ENCODE results near the gene LVRN.
"Not testable (repeated sequence)": the region's sequence is repeated elsewhere in the genome, so short reads cannot be mapped to it uniquely, and the experiment has no call there.

LVRN gene, protein sequence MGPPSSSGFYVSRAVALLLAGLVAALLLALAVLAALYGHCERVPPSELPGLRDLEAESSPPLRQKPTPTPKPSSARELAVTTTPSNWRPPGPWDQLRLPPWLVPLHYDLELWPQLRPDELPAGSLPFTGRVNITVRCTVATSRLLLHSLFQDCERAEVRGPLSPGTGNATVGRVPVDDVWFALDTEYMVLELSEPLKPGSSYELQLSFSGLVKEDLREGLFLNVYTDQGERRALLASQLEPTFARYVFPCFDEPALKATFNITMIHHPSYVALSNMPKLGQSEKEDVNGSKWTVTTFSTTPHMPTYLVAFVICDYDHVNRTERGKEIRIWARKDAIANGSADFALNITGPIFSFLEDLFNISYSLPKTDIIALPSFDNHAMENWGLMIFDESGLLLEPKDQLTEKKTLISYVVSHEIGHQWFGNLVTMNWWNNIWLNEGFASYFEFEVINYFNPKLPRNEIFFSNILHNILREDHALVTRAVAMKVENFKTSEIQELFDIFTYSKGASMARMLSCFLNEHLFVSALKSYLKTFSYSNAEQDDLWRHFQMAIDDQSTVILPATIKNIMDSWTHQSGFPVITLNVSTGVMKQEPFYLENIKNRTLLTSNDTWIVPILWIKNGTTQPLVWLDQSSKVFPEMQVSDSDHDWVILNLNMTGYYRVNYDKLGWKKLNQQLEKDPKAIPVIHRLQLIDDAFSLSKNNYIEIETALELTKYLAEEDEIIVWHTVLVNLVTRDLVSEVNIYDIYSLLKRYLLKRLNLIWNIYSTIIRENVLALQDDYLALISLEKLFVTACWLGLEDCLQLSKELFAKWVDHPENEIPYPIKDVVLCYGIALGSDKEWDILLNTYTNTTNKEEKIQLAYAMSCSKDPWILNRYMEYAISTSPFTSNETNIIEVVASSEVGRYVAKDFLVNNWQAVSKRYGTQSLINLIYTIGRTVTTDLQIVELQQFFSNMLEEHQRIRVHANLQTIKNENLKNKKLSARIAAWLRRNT

DNA sequence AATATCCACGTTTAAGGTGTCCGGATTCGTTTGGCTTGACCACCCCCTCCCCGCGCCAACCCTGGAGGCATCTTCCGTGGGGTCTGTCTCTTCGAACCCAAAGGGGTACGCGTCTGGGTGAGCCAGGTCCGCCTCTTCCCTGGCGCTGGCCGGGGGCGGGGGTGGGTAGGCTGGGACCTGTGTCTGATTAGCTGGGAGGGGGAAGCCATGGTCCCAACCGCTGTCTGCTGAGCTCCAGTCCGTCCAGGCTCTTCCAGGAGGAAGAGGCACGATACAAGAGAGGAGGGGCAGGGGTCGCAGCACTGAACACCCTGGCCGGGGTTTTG is at the start of gene LVRN:
Gene LVRN (plus strand): TSS at position 237 of the 326 bp plus-strand sequence. CDS start 143 bp downstream, outside the sequence.
- DNase-seq (ENCODE audit: low read depth), result no peak

DNA sequence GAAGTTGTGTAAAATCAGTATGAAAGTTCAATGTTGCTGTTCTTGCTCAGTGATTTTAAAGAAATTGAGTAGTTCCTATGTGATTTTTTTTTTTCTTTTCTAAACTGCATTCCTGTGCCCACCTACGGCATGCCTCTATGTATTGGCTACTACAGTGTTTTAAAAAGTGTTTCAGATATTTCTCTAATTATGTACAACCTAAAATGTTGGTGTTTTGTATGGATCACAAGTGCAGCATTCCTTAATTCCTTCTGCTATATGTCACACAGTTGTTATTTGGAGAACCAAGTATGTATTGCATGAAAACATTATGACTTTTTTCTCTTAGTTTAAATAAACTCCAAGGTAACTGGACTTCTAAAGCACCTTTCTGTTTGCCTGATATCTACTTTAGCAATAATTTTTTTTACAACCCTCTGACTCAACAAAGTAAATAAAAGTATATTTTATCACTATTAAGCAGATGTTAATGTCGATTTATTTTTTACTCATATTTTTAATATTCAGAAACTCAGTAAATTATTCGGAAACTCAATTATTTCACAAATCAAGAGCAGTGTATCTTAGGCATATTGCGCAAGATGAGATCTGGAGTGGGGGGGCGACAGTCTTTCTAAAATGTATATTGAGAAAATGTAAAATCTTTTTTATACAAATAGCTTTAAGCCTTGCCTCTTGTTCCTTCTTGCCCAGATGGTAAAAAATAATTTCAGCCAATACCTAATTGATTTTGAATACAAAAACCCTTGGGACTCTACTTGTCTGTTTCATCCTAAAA is 48.5 kb upstream of the LVRN start:
- not testable (repeated sequence) for DNase-seq (ENCODE audit: low read depth)

DNA sequence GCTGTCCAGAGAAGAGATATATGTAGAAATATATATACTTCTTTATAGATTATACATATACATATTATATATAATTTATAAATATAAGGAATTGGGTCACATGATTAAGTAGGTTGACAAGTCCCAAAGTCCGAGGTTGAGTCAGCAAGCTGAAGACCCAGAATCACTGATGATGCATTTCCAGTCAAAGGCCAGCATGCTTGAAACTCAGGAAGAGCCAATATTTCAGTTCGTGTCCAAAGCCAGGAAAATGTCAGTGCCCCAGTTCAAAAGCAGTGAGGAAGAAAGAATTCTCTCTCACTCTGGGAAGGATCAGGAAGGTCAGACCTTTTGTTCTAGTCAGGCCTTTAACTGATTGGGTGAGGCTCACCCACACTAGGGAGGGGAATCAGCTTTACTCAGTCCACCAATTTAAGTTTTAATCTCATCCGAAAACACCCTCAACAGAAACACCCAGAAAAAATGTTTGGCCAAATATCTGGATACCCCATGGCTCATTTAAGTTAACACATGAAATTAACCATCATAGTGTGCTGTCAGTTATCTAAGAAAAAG is 42.0 kb upstream of the LVRN start:
- no peak for DNase-seq (ENCODE audit: low read depth)

DNA sequence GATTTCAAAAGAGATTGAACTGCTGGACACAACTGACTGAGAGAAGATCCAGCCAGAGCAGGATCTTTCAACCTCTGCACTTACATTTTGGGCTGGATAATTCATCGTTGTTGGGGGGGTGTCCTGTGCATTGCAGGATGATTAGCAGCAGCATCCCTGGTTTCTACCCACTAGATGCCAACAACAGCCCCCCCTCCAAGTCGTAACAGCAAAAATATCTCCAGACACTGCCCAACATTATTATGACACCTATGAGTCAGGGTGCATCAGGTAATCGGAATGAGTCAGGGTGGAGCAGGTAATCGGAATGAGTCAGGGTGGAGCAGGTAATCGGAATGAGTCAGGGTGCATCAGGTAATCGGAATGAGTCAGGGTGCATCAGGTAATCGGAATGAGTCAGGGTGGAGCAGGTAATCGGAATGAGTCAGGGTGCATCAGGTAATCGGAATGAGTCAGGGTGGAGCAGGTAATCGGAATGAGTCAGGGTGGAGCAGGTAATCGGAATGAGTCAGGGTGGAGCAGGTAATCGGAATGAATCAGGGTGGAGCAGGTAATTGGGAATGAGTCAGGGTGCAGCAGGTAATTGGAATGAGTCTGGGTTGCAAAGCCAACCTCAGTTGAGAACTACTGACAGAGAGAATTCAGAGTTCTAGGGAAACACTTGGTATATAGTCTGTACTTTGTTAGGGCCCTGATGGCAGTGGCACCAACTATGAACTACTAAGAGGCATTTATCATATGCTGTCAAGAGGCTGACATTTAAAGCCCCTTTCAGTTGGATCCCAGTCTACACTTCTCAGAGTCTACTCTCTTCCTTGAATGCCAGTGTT is 33.5 kb upstream of the LVRN start:
- DNase-seq (ENCODE audit: low read depth), result not testable (repeated sequence)

DNA sequence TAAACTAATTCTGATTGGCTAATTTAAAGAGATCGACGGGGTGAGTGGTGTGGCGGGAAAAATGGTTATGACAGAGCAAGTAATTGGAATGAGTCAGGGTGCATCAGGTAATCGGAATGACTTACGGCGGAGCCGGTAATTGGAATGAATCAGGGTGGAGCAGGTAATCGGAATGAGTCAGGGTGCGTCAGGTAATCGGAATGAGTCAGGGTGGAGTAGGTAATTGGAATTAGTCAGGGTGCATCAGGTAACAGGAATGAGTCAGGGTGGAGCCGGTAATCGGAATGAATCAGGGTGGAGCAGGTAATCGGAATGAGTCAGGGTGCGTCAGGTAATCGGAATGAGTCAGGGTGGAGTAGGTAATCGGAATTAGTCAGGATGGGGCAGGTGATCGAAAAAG is 32.1 kb upstream of the LVRN start:
- DNase-seq (ENCODE audit: low read depth), result not testable (repeated sequence)

DNA sequence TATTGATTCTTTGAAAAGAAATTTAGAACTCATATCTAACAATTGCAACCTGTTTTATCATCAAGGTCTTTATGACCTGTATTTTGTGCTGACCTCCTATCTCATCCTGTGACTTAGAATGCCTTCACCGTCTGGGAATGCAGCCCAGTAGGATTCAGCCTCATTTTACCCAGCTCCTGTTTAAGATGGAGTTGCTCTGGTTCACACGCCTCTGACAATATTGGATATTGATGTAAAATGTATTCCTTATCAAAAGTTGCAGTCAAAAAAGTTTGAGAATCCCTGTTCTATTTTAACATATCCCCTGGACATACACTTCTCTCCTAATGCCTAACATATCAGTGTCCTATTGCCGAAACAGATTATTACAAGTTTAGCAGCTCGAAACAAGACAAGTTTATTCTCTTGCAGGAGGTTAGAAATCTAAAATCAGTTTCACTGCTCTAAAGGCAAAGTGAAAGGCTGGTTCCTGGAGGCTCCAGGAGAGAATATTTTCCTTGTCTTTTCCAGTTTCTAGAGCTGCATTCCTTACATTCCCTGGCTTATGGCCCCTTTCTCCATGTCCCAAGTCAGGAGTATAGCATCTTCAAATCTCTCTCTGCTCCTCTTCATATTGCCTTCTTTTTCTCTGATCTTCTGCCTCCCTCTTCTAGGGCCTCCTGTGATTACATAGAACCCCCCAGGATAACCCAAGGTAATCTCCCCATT is 31.5 kb upstream of the LVRN start:
- no peak for DNase-seq (ENCODE audit: low read depth)

DNA sequence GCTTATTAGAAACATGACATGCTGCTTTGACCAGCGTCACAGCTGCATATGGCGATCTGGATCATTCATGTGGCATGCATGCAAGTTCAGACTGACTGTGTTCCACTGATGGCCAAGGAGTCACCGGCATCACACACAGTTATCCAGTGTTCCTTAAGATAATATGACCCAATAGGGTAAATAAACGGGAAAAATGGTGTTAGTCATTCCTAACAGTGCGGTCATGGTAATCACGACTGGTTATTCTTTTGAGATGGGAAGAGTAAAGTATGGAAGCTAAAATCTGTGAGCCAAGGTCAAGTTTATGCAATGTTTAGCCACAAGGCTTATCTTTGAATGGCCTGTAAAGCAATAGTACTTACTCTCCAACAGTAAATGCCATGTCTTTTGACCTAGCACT is 29.3 kb upstream of the LVRN start:
- no peak for DNase-seq (ENCODE audit: low read depth)

DNA sequence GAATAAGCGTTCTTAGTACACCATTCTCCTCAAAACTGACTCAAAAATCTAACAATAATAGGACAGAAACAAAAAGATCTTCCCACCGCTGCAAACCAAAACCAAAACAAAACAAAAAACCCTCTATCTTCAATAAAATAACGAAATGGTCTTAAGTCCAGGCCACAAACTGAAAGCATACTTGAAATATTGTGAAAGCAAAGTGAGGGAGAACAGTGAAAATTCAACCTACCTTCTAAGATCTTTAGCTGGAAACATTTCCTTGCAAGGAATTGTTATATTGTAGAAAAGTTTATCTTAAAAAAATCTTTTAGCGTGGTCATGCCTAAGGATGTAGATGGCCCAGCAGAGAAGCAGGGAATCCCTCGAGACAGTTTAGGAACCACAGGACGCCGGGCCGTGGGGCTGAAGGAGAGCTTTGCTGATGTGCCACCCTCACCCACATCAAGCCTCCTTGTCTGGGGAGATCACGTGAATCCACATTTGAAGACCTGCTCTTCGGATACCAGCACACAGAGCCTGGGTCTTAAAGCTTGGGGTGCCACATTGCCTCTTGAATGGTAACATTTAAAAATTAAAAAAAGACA is 27.8 kb upstream of the LVRN start:
- no peak for DNase-seq (ENCODE audit: low read depth)

DNA sequence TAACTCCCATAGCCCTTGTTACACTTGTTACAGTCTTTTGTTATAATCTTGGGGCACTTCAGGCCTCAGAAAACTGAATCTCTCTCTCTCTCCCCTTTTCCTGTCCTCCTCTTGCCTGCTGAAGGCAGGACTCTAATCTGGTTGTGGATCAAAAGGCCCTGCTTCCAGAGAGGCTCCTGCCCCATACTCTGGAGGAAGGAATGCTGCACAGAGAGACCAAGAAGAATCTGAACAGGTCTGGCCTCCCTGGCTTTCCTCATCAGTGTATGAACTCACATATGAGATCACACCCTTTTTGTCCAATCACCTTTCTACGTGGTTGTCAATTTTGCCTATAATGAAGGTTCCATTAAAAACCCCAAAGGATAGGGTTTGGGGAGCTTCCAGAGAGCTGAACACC is 26.2 kb upstream of the LVRN start:
- DNase-seq (ENCODE audit: low read depth), result no peak

DNA sequence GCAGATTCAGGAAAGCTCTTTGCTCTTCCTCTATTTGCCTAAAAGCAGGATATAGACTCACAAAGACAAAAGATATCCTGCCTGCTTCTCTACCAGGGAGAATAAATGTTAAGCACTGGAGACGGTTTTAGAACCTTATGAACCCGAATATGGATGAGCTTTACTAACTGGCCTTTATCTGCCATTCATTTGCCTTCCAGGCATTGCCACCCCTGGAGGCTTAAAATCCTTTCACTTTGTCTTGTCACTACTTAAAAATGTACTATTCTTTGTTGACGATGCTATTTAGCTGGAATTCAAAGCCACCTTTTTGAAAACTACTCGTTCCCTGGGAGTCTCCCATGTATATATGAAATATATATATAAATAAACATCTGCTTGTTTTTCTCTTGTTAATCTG is 23.2 kb upstream of the LVRN start:
- DNase-seq (ENCODE audit: low read depth), result no peak

DNA sequence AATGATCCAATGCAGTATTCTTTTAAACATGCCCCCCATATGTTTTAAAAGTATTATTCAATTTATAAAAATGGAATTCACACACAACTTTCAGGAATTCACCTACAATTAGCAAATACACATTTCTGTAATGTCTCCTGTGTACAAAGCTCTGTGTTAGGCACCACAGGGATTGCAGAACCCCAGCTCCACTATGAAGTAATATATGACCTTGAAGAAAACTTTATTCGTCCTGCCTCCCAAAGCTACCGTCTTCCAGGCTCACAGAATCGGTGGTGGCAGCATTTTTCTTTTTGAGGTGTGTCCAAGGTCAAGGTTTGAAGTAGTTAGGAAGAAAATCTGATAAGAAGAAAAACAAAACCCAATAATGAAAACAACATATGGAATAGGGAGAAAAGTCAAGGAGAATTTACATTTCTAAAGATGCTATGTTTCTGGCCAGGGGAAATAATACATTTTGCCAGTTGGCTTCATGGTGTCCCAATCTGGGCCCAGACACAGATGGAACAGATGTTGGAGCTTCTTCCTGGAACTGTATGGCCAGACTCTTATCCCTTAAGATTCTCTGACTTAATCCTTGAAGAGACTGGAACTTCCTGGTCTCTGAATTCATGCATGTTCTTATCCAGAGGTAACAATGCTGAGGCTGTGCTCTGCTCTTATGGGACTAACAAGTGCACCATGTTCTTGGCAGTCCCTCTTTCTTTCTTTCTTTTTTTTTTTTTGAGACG is 22.0 kb upstream of the LVRN start:
- DNase-seq (ENCODE audit: low read depth), result no peak

DNA sequence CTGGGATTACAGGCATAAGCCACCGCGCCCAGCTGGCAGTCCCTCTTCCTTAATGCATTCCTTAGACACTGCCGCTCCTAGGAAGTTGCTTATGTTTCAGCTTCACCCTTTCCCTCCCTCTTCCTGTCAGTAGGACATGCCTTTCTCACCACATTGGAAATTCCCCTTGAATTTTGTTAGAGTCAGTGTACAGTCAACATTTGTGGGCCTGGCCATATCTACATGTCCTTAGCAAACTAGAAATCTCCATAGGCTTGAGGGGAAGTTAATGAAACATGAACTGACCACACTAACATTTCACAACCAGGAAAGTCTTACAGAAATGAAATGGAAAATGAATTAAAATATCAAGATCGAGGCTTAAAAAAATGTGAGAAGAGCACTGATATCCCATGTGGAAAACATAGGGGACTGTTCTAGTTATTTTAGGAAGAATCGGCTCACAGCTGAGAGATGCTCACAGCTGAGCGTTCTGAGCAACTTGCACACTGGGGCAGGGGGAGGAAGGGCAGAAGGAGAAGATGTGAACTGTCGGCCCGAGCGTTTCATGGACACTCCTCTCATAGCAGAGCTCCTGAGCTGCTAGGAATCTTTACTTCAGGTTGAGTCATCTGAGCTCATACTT is 21.1 kb upstream of the LVRN start:
- DNase-seq (ENCODE audit: low read depth), result no peak

DNA sequence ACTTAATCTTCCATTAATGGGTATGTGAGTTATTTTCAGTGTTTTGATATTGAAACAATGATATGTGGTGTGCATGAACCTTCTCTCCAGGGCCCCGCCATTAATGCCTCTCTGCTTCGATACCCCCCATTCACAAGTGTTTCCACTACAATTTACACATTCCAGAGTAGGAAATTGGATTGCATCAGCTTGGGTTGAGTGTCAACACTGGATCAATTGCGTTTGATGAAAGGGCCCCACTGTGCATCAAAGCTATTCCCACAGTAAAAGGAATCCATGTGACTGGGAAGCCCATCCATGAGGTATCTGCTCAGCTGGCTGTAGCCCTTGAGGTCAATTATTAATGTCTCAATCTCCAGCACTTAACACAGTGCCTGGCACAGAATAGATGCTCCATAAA is 17.8 kb upstream of the LVRN start:
- no peak for DNase-seq (ENCODE audit: low read depth)

DNA sequence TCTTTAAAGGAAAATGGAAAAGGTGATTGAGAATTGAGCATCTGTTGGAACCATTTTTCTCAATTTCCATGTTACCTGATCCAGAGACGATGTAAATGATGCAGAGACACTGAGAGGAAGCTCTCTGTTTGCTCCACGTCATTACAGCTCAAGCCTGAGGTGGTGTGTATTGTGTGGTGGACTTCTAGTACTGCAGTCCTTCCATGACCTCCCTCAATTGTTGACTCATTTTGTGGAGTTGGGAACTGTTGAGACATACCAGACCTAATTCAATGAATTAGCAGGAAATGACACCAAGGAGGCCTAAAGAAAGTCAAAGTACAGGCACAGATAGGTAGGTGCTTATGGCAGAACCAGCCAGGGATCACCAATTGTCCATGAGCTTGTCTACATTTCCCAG is 15.6 kb upstream of the LVRN start:
- DNase-seq (ENCODE audit: low read depth), result no peak

DNA sequence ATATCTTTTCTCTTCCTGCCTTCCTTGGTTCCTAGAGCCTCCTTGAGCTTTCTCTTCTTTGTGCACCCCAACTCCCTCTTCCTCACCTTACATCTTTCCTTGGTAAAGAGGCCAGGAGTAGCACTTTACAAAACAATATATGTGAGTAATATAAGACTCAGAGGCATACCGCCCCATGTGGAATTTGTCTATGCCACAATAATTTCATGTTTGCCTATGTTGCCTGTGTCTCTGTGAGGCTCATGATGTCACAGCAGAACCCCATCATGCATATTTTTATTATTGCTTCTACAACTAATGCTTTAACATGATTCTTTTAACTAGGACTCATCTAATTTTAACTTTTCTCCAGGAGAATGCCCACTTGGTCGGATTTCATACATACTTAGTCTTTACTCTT is 15.0 kb upstream of the LVRN start:
- no peak for DNase-seq (ENCODE audit: low read depth)

DNA sequence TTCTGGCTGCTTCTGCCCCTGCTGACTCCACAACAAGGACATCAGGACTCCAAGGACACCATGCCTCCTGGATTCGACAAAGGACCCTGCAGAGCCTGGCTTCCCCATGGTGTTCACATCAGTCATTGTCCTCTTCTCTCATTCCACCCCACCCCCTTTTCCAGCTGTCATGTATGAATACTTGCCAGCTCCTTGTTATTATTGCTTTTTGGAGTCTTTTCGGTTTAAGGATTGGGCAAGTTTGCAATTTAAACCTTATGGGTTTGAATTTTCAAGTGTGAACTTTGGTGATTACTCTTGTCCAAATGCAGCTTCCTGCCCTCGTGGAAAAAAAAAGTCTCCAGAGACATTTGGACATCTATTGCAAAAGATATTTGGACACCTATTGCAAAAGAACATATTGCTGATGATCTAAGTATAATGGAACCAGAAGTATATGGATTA is 14.2 kb upstream of the LVRN start:
- DNase-seq (ENCODE audit: low read depth), result no peak

DNA sequence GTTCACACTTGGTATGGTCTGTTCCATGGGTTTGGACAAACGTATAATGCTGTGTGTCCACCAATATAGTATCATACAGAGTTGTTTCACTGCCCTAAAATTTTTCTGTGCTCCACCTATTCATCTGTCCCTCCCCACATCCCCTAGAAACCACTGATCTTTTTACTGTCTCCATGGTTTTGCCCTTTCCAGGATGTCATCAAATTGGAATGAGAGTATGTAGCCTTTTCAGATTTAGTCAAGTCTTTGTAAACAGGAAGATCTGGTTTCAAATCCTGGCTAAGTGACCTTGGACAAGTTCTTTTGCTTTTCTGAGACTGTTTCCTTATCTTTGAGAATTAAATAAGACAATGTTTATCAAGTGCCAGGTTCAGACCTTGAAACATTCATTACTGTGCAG is 13.2 kb upstream of the LVRN start:
- DNase-seq (ENCODE audit: low read depth), result no peak

DNA sequence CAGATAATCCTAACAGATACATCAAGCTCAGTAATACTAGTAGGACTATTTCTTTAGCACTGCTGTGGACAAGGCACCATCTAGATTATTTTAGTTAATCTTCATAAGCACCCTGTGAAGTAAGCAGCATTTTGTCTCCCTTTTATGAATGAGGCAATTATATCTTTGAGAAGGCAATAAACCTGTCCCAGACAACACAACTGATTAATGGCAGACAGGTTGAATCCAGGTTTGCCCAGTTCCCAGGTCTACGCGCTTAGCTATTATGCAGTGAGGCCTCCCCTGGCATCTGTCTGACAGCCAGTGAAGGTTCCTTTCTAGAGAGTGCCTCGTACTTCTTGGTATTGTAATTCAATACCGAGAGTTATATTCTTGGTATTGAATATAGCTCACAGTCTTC is 9.7 kb upstream of the LVRN start:
- no peak for DNase-seq (ENCODE audit: low read depth)

DNA sequence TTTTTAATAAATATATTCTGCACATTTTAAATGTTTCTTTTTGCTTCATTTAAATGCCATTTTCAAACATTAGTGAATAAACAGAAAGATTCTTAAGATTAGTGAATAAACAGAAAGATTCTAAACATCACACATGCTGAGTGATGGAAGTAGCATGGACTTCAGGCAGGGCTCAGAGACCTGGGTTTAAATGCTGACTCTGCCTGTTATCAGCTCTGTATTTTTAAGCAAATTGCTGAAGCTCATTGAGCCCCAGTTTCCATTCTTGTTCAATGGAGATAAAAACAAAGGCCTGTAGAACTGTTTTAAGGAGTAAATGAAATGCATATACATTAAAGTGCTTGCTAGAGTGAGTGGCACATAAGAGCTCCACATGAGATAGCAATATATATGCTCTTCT is 8.1 kb upstream of the LVRN start:
- no peak for DNase-seq (ENCODE audit: low read depth)

All from stimulated activated CD8-positive, alpha-beta memory T cell treated with anti-CD3 and anti-CD28 coated beads, Interleukin-15, amount 100 ng/mL, for 1 hour (primary cell).